NCI-H2196 treated with DMSO at 0.1 percent for 48 hours (cell line): ENCODE results near the gene PCED1A.

Source experiments
- DNase-seq: peaks from one replicate; lab custom pipeline; 2025; ENCODE audit not compliant: unreplicated experiment; lab: John Stamatoyannopoulos, UW

PCED1A gene

DNA sequence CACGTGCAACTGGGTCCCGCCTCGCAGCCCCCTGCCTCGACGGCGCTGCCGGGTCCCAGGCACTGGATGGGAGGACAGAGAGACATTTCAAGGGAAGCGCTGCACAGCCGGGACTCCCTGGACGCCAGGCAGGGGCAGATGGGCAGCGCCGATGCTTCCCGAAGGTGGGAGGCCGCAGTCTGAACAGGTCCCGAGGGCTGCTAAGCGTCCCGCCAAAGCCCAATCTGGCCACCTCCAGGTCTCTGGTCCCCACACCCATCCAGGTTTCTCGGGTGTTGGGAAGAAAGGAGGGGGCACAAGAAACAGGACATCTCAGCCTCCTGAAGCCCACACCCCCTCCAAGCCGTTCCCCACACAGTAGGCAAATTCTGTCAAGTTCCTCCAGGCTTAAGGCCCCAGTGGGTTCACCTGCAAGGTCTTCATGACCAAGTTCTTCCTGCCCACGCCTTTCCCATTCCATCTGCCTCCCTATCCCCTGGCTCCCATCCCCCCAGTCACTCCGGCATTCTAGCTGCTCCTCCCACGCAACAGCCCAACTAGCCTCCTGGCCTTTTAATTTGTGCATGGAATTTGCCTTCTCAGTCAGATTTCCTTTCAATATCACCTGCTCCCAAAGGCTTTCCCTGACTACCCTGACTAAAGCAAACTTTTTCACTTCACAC lies 34.6 kb downstream of the PCED1A start:
- no peak for DNase-seq

DNA sequence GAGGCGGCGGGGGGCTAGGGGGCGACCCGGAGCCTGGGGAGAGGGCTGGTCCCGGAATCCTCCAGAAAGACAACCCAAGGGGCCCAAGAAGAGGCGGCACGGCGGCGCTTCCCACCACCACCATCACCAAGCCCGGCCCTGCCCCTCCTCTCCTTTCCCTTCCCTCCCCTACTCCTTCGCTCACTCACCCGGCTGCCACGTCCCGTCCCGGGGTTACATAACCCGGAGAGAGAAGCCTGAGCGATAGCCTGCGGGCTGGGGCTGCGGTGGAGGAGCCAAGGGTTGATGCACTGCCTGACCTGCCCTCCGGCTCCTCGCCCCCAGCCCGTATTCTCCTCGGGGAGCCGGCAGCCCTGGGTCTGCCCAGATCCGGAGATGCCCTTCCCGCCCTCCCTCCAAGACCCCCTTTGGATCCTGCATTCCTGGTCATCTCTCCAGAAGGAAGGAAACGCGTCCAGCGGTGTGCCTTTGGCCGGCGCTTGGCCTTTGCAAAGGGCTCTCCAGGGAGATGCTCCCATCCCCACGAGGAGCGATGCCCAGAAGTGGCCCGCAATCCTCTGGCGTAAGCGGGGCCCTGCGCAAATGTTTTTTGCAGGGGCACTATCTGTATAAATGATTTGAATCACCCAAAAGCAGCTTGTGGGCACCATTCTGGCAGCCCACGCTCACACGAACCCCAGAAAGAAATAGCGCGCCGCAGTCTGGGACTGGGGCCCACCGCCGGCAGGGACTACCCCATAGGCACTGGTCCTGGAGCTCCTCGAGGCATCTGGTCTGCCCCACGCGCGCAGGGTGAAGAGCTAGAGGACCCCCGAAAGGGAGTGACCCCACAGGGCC lies 35.4 kb downstream of the PCED1A start:
- no peak for DNase-seq

DNA sequence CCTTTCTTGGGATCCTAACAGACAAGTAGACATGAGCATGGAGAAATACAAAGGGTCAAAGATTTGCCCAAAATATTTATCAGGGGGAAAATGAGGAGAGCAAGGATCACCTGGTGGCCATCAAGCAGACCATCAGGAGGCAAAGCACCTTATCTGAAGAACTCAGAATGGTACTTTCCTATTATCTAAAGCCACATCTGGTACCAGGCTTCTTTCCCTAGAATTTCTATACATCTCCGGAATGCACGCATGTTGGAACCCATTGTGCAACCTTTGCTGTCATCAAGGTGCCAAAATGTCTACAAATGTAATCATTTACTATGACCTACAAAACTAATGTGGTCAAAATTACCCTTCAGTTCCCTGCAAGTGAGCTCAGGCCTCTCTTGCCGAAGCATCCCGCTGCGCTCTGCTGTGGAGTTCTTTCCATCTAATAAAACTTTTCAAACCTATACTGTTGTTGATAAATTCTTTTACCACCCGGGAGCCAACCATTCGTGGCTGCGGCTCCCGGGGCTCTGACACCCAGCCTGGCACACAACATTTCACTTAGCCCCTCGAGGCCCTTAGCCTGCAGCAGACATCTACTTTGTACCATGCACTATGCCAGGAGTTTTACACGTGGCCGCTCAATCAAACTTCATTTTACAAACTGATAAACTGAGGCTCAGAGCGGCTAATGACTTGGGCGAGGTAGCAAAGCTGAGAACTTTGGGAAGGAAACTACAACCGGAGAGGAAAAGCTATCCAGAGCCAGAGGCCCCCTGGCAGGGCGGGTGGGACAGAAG lies 36.2 kb downstream of the PCED1A start:
- DNase-seq, result no peak

DNA sequence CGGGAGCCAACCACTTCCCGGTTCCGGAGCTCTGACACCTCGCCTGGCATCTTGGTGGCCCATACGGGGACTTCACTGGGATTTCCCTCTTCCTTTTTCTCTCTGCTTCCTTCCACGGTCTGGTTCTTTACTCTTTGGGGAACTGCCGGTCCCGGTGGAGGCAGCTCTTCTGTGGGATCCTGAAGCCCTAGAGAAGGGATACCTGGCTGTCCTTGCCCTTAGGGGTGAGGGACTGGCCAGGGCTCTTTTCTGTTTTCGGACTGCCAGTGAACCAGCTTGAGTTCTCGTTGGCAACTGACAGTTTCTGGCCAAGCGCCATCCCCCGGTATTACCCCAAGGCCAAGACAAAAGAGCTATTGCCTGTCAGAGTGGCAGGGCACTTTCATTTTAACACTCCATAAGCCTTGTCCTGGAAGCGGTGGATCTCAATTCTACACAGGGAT lies 39.1 kb downstream of the PCED1A start:
- no peak for DNase-seq

DNA sequence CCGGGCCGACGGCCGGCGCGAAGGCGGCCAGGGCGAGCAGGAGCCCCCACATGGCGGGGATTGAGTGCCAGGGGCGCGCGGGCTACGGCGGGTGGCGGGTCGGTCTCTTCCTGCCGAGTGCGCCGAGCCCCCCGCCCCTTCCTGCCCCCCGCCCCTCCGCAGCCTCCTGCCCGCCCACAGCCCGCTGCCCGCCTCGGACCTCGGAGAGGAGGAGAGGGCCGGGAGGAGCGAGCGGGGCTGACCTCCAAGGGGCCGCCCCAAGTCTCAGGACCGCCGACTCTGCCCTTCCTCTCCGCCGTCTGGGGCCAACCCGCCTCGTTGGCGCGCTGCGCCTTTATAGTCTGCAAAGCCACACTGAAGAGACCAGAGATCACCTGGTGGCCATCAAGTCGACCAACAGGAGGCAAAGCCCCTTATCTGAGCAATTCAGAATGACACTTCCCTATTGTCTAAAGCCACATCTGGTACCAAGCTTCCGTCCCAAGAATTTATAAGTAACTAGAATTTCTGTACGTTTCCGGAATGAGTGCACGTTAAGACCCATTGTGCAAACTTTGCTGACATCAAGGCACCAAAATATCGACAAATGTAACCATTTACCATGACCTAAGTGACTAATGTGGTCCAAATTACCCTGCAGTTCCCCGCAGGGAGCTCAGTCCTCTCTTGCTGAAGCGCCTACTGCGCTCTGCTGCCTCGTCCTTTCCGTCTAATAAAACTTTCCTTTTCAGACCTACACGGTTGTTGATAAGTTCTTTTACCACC lies 39.8 kb downstream of the PCED1A start, which contains the start of gene CPXM1:
CPXM1 (minus strand) TSS at position 107 of the 765 bp plus-strand sequence; CDS start at position 52, 55 bp downstream.
- no peak for DNase-seq

DNA sequence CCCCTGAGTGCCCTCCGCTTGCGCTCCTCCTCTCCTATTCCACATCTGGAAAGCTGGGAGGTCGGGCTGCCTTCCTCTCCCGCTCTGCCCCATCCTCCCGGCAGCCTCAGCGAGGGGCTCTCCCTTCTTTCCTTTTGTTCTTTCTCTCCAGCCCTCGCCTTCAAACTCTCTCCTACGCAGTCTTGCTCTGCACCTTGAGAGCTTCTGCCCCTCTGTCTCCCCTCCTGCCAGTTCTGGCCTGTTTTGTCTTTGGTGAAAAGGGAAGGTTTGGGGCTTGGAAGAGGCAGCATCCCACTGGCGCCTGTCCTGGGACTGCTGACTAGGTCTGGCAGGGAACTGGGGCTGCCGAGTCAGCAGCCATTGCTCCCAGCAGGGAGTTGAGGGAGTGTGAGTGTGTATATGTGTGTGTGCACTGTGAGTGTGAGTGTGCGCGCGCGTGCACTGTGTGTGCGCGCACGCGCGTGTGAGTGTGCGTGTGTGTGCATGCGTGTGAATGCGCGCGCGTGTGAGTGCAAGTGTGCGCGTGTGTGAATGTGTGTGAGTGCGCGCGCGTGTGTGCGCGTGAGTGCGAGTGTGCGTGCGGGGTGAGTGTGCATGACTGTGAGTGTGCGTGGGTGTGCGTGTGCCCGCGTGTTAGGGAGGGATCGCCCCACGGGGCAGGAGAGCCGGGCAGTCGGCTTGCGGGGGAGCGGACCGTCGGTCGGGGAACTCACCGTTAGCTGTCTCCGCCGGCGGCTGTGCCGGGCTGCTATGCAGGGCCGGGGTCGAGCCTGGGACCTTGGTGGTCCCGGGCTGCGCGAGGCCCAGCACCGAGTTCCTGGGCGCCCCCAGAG lies 40.6 kb downstream of the PCED1A start:
- DNase-seq, result no peak

DNA sequence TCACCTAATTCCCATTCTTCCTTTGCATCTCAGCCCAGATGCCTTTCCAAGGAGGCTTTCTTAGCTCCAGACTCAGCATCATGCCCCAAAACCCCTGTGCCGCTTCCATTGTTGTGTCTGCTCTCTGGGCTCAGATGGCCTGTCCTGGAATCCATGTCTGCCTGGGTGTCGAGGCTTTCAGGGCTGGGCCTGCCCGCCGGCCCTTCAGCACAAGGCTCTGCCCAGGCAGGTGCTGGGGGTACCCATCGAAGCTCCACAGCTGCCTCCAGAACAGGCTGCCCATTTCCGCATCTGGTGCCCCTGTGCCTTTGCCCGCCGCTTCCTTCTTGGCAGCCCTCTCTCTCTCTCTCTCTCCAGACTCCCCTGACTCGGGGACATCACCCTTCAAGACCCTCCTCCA lies 41.2 kb downstream of the PCED1A start:
- no peak for DNase-seq

DNA sequence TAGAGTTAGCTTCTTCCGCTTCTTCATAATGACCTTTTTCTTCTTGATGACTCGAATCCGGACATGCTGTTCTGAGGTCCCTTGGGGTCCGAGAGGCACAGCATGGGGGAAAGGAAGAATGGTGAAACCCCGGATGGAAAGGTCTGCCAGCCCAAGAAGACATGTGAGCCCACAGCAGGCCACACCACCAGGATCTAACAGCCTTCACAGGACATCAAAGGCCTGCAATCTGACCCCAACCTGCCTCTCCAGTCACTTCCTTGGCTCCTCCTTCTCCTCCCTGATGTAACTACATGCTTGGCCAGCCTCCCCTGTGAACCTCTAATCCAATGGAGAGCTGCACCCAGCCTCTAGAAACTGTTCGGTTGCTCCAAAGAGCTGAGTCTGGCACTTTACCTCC lies 41.6 kb downstream of the PCED1A start:
- DNase-seq, result no peak

DNA sequence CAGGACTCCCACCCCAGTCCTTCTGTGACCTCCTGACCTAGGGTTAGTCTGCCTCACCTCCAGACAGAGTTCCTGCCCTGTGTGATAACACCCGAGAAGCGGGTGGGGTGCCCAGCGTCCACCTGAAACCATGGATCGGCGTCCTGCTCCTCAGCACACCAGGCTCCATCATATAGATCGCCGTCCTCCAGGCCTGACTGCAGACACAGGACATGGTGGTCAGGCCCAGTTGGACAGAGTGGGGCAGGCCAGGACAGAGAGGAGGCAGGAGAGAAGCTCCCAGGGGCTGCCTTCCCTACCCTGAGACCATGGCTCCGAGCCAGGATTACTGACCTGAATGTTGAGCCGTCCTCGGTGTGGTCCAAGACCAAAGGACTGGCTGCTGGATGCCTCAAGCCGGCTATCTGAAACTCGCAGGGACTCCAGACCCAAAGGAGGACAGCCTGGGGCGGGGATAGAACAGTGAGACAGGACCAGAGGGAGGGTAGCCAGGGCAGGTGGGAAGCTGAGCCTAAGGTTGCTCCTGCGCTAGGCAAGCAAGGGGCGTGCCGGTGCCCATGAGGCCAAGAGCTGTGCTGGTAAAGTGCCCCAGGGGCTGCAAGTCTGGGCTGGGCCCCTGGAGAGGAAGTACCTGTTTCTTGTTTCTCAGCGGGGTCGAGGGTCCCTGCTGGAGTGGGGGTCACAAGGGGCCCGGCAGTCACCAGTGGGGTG lies 42.2 kb downstream of the PCED1A start:
- DNase-seq, result no peak

DNA sequence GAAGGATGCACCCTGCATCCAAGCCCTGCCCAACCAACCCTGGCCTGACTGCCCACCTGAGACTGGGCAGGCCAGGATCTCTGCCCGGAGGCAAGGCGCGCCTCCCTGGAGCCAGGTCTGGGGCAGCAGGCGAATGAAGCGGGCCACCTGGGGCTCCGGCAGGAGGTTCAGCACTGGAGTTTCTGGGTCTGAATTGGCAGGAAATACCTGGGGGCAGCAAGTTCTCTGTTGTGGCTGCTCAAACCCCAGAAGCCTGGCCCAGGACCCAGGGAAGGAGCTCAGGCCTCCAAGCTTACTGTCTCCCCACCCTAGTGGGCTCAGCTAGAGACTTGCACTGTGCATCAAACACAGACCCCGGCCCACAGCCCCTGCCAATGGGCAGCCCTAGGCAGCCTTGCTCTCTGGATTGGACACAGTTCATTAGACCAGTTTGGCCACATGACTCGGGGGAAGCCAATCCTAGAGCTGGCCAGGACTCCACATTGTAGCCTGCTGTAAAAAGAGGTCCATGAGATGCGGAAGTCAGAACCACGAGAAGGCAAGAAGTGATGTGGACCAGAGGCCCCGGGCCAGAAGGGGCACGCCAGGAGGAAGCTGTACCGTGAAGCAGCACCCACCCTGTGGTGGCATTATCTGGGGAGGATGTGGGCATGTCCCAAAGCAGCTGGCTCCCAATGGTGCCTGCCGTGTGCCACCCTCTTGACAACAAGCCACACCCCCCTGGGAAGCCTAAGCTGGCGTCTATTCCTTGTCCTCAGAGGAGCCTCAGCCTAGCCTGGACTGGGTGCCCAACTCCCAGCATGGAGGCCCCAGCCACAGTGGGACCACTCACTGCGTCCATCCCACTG lies 43.1 kb downstream of the PCED1A start:
- no peak for DNase-seq

DNA sequence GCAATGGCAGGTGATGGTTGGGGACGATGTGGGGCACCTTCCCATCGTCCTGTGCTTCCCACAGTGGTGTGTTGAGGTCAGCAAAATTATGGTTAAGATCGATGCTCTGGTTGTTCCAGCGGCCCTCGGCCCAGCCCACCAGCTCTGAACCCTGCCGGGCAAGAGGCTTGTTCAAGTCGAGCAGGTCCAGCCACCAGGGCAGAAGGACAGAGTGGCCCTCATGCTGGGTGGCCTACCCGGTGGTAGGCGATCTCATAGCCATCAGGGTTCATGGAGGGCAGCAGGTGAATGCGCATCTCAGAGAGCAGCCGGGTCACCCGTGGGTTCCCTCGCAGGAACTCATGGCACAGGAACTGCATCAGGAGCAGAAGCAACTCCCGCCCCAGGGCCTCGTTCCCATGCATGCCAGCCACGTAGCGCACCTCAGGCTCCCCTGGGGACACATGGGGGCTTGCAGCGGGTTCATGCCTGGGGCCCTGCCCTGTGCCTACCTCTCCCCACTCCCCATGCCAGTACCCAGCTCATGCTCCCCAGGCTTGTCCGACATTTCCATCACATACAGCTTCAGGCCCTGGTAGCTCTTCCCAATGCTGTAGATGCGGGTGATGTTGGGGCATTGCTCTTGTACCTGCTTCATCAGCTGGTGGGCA lies 44.3 kb downstream of the PCED1A start:
- DNase-seq, result no peak

DNA sequence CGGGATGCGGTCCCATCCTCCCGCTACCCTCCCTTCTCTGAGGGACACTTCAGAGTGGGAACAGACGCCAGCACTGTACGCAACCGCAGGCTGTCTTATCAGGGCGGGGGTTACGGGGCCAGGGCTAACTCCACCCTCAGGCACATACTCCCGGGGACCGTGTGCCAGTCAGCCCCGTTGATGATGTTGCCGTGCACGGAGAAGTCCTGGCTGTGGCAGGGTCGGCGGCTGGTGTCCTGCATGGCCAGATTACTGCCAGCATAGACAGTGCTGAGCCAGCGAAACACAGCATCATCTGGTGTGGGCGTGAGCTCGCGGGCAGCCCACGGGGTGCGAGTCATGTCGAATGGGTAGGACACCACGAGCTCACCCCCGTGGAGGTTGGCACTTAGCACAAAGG lies 45.0 kb downstream of the PCED1A start:
- no peak for DNase-seq

DNA sequence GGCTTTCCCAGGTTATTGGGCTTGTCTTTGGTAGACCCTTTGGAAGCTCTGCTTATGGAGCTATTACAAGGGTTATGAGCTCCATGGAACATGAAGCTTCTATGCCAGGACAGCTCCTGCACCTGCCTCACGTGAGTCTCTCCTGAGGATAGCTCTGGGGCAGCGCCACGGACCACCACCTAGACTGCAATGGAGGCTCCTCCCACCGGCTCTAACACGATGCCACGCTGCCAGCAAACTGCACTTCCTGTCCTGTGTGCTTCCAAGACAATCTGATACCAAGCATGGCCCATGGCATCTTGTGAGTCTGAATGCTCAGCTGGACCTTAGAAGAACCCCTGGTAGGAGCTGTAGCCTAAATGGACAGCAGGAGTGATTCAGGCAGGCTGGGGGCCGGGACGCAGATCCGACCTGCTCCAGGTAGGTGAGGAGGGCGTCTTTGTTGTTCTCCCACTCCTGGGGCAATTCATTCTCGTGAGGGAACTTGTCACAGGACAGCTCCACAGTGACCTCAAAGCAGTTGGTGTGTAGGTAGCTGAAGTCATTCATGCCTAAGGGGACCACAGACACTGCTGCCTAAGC lies 45.5 kb downstream of the PCED1A start:
- no peak for DNase-seq

DNA sequence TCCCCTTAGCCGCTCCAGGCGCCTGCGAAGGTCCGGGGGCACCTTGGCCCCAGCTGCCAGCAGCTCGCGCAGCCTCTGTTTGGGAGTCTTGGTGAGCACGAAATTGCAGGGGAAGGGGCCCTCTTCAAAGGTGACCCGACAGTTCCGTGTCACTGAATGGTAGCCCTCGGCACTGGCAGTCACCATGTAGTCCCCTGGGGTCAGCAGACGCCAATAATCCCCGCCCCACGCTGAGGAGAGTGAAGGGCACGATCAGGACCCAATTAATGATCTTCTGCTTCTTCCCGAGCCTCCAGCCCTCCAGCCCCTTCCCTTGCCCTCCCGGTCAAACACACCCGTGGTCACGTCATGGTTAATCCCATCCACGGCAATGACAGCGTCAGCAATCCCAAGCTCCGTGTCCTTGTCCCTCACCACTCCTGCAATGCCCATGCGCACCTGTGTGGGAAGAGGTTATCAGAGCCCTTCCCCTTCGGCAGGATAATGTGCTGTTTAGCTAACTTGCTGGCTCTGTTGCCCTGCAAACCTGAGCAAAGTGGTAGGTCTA lies 46.2 kb downstream of the PCED1A start:
- DNase-seq, result no peak

DNA sequence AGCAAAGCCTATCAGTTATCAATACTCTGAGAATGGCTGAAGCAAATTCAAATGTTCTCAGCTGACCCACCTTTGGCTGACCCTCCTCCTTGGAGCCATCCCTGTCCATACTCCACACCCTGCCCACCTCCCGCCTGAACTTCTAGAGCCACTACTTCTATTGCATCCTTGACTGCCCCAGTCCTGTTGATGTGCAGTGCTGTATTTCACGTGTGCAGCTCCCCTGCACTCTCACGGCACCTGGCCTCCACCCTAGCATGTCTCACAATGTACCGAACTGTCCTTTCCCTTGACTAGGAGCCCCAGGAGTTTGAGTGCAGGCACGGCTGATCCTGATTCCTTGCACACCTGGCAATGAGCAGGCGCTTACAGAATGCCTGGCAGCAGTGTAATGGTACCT lies 47.0 kb downstream of the PCED1A start:
- no peak for DNase-seq
